ENCODE measurements around the gene EXOC6.

The EXOC6 gene

GRCh38 chr10:92857904-92858514 is 9.7 kb downstream of the EXOC6 start:
- Histone ChIP-seq H3K27me3 (ENCODE audit: control insufficient read depth, insufficient read depth, low read length) (no peaks in the 10 kb centered on the region), H3K4me1 (ENCODE audit: control insufficient read depth, insufficient read depth, low read length) (no peaks in the 10 kb centered on the region), H3K4me3 (ENCODE audit: low read length) (no peak overlapping the region), H3K27ac (ENCODE audit: low read depth, low read length) (no peak overlapping the region), H3K9ac (ENCODE audit: low read length) (no peak overlapping the region), H3K36me3 (ENCODE audit: control insufficient read depth, insufficient read depth, low read length) (no peaks in the 10 kb centered on the region)

GRCh38 chr10:92867235-92867634 is 18.9 kb downstream of the EXOC6 start:
- no peaks in the 10 kb centered on the region for H3K36me3 ChIP-seq (ENCODE audit: control insufficient read depth, insufficient read depth, low read length)
- no peak overlapping the region for H3K4me3 ChIP-seq (ENCODE audit: low read length)
- no peaks in the 10 kb centered on the region for H3K27me3 ChIP-seq (ENCODE audit: control insufficient read depth, insufficient read depth, low read length)
- no peak overlapping the region for H3K9ac ChIP-seq (ENCODE audit: low read length)
- H3K27ac ChIP-seq (ENCODE audit: low read depth, low read length) = no peak overlapping the region
- H3K4me1 ChIP-seq (ENCODE audit: control insufficient read depth, insufficient read depth, low read length) = no peaks in the 10 kb centered on the region

- Histone ChIP-seq H3K4me3 (ENCODE audit: low read length) (no peak overlapping the region), H3K36me3 (ENCODE audit: control insufficient read depth, insufficient read depth, low read length) (no peaks in the 10 kb centered on the region), H3K27ac (ENCODE audit: low read depth, low read length) (no peak overlapping the region), H3K4me1 (ENCODE audit: control insufficient read depth, insufficient read depth, low read length) (no peaks in the 10 kb centered on the region), H3K27me3 (ENCODE audit: control insufficient read depth, insufficient read depth, low read length) (no peaks in the 10 kb centered on the region), H3K9ac (ENCODE audit: low read length) (no peak overlapping the region)
These were observed 19.7 kb downstream of the EXOC6 start for GRCh38 chr10:92868036-92868435.

GRCh38 chr10:92868557-92868956 is 20.2 kb downstream of the EXOC6 start:
- Histone ChIP-seq H3K4me3 (ENCODE audit: low read length) (no peak overlapping the region), H3K36me3 (ENCODE audit: control insufficient read depth, insufficient read depth, low read length) (no peaks in the 10 kb centered on the region), H3K27ac (ENCODE audit: low read depth, low read length) (no peak overlapping the region), H3K27me3 (ENCODE audit: control insufficient read depth, insufficient read depth, low read length) (no peaks in the 10 kb centered on the region), H3K4me1 (ENCODE audit: control insufficient read depth, insufficient read depth, low read length) (no peaks in the 10 kb centered on the region), H3K9ac (ENCODE audit: low read length) (no peak overlapping the region)

GRCh38 chr10:92873029-92873428 is 24.7 kb downstream of the EXOC6 start:
- H3K4me3 ChIP-seq (ENCODE audit: low read length) = no peak overlapping the region
- H3K4me1 ChIP-seq (ENCODE audit: control insufficient read depth, insufficient read depth, low read length) = no peaks in the 10 kb centered on the region
- H3K27ac ChIP-seq (ENCODE audit: low read depth, low read length) = no peak overlapping the region
- H3K36me3 ChIP-seq (ENCODE audit: control insufficient read depth, insufficient read depth, low read length) = no peaks in the 10 kb centered on the region
- no peak overlapping the region for H3K9ac ChIP-seq (ENCODE audit: low read length)
- H3K27me3 ChIP-seq (ENCODE audit: control insufficient read depth, insufficient read depth, low read length) = no peaks in the 10 kb centered on the region

- no peaks in the 10 kb centered on the region for H3K27me3 ChIP-seq (ENCODE audit: control insufficient read depth, insufficient read depth, low read length)
- no peak overlapping the region for H3K9ac ChIP-seq (ENCODE audit: low read length)
- no peaks in the 10 kb centered on the region for H3K36me3 ChIP-seq (ENCODE audit: control insufficient read depth, insufficient read depth, low read length)
- H3K27ac ChIP-seq (ENCODE audit: low read depth, low read length) = no peak overlapping the region
- no peaks in the 10 kb centered on the region for H3K4me1 ChIP-seq (ENCODE audit: control insufficient read depth, insufficient read depth, low read length)
- H3K4me3 ChIP-seq (ENCODE audit: low read length) = no peak overlapping the region
These were observed 28.3 kb downstream of the EXOC6 start for GRCh38 chr10:92876509-92877036.

GRCh38 chr10:92880233-92880861 is 32.0 kb downstream of the EXOC6 start:
- Histone ChIP-seq H3K9ac (ENCODE audit: low read length) (no peak overlapping the region), H3K36me3 (ENCODE audit: control insufficient read depth, insufficient read depth, low read length) (no peaks in the 10 kb centered on the region), H3K27ac (ENCODE audit: low read depth, low read length) (no peak overlapping the region), H3K27me3 (ENCODE audit: control insufficient read depth, insufficient read depth, low read length) (no peaks in the 10 kb centered on the region), H3K4me1 (ENCODE audit: control insufficient read depth, insufficient read depth, low read length) (no peaks in the 10 kb centered on the region), H3K4me3 (ENCODE audit: low read length) (no peak overlapping the region)

- Histone ChIP-seq H3K36me3 (ENCODE audit: control insufficient read depth, insufficient read depth, low read length) (no peaks in the 10 kb centered on the region), H3K9ac (ENCODE audit: low read length) (no peak overlapping the region), H3K27me3 (ENCODE audit: control insufficient read depth, insufficient read depth, low read length) (no peaks in the 10 kb centered on the region), H3K4me3 (ENCODE audit: low read length) (no peak overlapping the region), H3K4me1 (ENCODE audit: control insufficient read depth, insufficient read depth, low read length) (no peaks in the 10 kb centered on the region), H3K27ac (ENCODE audit: low read depth, low read length) (no peak overlapping the region)
These were observed 32.6 kb downstream of the EXOC6 start for GRCh38 chr10:92880917-92881316.

GRCh38 chr10:92886334-92886961 is 38.1 kb downstream of the EXOC6 start:
- H3K27me3 ChIP-seq (ENCODE audit: control insufficient read depth, insufficient read depth, low read length) = no peaks in the 10 kb centered on the region
- no peak overlapping the region for H3K9ac ChIP-seq (ENCODE audit: low read length)
- no peak overlapping the region for H3K27ac ChIP-seq (ENCODE audit: low read depth, low read length)
- no peak overlapping the region for H3K4me3 ChIP-seq (ENCODE audit: low read length)
- no peaks in the 10 kb centered on the region for H3K4me1 ChIP-seq (ENCODE audit: control insufficient read depth, insufficient read depth, low read length)
- no peaks in the 10 kb centered on the region for H3K36me3 ChIP-seq (ENCODE audit: control insufficient read depth, insufficient read depth, low read length)

GRCh38 chr10:92890471-92890870 is 42.2 kb downstream of the EXOC6 start:
- no peaks in the 10 kb centered on the region for H3K36me3 ChIP-seq (ENCODE audit: control insufficient read depth, insufficient read depth, low read length)
- peaks cover 8% of the 10 kb centered on the region for H3K4me1 ChIP-seq (ENCODE audit: control insufficient read depth, insufficient read depth, low read length)
- H3K4me3 ChIP-seq (ENCODE audit: low read length) = no peak overlapping the region
- H3K27ac ChIP-seq (ENCODE audit: low read depth, low read length) = no peak overlapping the region
- H3K9ac ChIP-seq (ENCODE audit: low read length) = no peak overlapping the region
- no peaks in the 10 kb centered on the region for H3K27me3 ChIP-seq (ENCODE audit: control insufficient read depth, insufficient read depth, low read length)

- H3K4me3 ChIP-seq (ENCODE audit: low read length) = no peak overlapping the region
- H3K27ac ChIP-seq (ENCODE audit: low read depth, low read length) = no peak overlapping the region
- H3K4me1 ChIP-seq (ENCODE audit: control insufficient read depth, insufficient read depth, low read length) = peaks cover 8% of the 10 kb centered on the region
- H3K27me3 ChIP-seq (ENCODE audit: control insufficient read depth, insufficient read depth, low read length) = no peaks in the 10 kb centered on the region
- no peak overlapping the region for H3K9ac ChIP-seq (ENCODE audit: low read length)
- no peaks in the 10 kb centered on the region for H3K36me3 ChIP-seq (ENCODE audit: control insufficient read depth, insufficient read depth, low read length)
These were observed 43.8 kb downstream of the EXOC6 start for GRCh38 chr10:92891885-92892690.

- Histone ChIP-seq H3K27ac (ENCODE audit: low read depth, low read length) (no peak overlapping the region), H3K36me3 (ENCODE audit: control insufficient read depth, insufficient read depth, low read length) (no peaks in the 10 kb centered on the region), H3K9ac (ENCODE audit: low read length) (no peak overlapping the region), H3K4me3 (ENCODE audit: low read length) (no peak overlapping the region), H3K27me3 (ENCODE audit: control insufficient read depth, insufficient read depth, low read length) (no peaks in the 10 kb centered on the region), H3K4me1 (ENCODE audit: control insufficient read depth, insufficient read depth, low read length) (peaks cover 8% of the 10 kb centered on the region)
These were observed 44.4 kb downstream of the EXOC6 start for GRCh38 chr10:92892691-92893054.

Measured in rectal smooth muscle tissue (tissue), 1 donor.